ENCODE measurements around the gene UBA1.

- TF ChIP-seq CTCF (optimal IDR thresholded peaks at IDR 0.05 in 1 of 3, IDR thresholded peaks at IDR 0.05 in 1 of 3, conservative IDR thresholded peaks at IDR 0.05 in 1 of 3; ENCODE audit: extremely low read depth in 1 of 3, insufficient read depth in 2 of 3, low read length in 3 of 3): no peak
- no peak for TF ChIP-seq EZH2 (IDR thresholded peaks at IDR 0.05; ENCODE audit: low read length)
Measured at GRCh38 chrX:47148946-47149345, 44.7 kb upstream of the UBA1 start.
